Breast epithelium (tissue), 4 donors: Measurements from ENCODE around the gene PLET1. TPM values are rescaled to one million over a fixed set of nuclear protein-coding genes. Genes with fewer than 3 reads are reported as not detected.

Experiments
- DNase-seq, 2 donors: peaks; one replicate each; pipeline ENCODE4 v3.0.0-alpha.2; 2019; ENCODE audit warnings: low spot score in 2 of 2
- H3K27ac ChIP-seq, 2 donors: fragments of 200-600 bp; sonication (generic) in 1 of 2; one replicate each; pipeline ENCODE4 v1.5.1; 2016 to 2019; ENCODE audit warnings: mild to moderate bottlenecking in 1 of 2
- H3K27me3 ChIP-seq, 2 donors: fragments of 200-600 bp; sonication (generic) in 1 of 2; one replicate each; pipeline versions ENCODE4 v1.5.1 to v1.6.0; 2017 to 2019; ENCODE audit warnings: control low read depth in 1 of 2, mild to moderate bottlenecking in 1 of 2
- H3K36me3 ChIP-seq: fragments of 200-600 bp; one replicate; pipeline ENCODE4 v1.5.1; 2019
- H3K4me1 ChIP-seq, 2 donors: fragments of 200-600 bp; sonication (generic); one replicate each; pipeline ENCODE4 v1.5.1; 2016 to 2019; ENCODE audit warnings: control low read depth in 1 of 2
- H3K4me3 ChIP-seq, 3 donors: fragments of 200-600 bp; sonication (generic); 1 replicate in 2 of 3; 2 replicates in 1 of 3; pipeline ENCODE4 v1.5.1; 2016 to 2019; ENCODE audit warnings: mild to moderate bottlenecking in 3 of 3, moderate library complexity in 2 of 3
- H3K9me3 ChIP-seq, 2 donors: fragments of 200-600 bp; sonication (generic) in 1 of 2; one replicate each; pipeline ENCODE4 v1.5.1; 2016 to 2019; ENCODE audit warnings: control low read depth in 1 of 2
- POLR2A ChIP-seq: fragments of 450-650 bp; IDR thresholded peaks from one replicate; pipeline ENCODE4 v1.6.1; 2016; ENCODE audit warnings: antibody characterized with exemption, mild to moderate bottlenecking, moderate library complexity
- POLR2AphosphoS5 ChIP-seq, 3 donors: sonication (generic); formaldehyde crosslinking; IDR thresholded peaks; one replicate each; pipeline ENCODE4 v1.6.1; 2017; ENCODE audit warnings: antibody characterized with exemption in 3 of 3
- intact Hi-C: fragments of 100-400 bp; cut with DNase I; formaldehyde crosslinking; loops from one replicate; pipeline ENCODE4 v1.15.1; 2023; ENCODE audit warnings: low total_unique reads
- total RNA-seq, 3 donors: library from RNA; depleted of rRNA; stranded (reverse); fragments of >200 nt; gene quantifications; one replicate each; pipeline ENCODE4 v1.1.0, GENCODE V29; 2016
- TF ChIP-seq, protein P1 (sequence below), 3 donors: fragments of 450-650 bp; IDR thresholded peaks; one replicate each; pipeline ENCODE4 v1.5.1; 2016 to 2017; ENCODE audit warnings: antibody characterized with exemption in 3 of 3, mild to moderate bottlenecking in 3 of 3, moderate library complexity in 3 of 3

The PLET1 gene
- total RNA-seq, 3 donors from 2014 or later: not detected

DNA sequence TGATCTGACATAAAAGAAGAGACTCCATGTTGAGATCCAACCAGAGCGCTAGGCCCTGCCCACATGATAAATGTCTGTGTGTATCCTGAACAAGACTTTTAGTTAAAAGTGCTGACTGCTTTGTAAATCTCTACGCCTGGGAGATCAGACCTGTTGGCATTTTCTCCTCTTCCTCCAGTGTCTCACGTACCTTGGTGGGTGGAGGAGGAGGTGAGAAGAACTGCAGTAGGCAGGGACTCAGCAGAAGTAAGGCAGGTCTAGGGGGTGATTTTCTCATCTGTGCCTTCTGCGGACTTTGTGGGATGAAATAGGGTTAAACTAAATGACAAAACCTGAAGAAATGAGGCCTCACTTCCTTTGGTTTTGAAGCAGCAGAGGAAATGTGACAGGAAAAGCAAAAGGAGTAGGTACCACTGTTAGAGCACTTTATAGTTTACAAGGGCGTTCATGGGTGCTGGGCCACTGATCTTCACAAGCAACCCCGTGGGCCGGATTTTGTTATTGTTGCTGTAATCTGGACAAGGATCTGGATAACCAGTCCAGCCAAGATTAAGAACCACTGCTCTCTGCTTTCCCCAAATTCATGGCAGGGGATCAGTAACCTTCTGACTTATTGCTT, 36.7 kb upstream of the PLET1 start:
- TF ChIP-seq, protein P1, sequence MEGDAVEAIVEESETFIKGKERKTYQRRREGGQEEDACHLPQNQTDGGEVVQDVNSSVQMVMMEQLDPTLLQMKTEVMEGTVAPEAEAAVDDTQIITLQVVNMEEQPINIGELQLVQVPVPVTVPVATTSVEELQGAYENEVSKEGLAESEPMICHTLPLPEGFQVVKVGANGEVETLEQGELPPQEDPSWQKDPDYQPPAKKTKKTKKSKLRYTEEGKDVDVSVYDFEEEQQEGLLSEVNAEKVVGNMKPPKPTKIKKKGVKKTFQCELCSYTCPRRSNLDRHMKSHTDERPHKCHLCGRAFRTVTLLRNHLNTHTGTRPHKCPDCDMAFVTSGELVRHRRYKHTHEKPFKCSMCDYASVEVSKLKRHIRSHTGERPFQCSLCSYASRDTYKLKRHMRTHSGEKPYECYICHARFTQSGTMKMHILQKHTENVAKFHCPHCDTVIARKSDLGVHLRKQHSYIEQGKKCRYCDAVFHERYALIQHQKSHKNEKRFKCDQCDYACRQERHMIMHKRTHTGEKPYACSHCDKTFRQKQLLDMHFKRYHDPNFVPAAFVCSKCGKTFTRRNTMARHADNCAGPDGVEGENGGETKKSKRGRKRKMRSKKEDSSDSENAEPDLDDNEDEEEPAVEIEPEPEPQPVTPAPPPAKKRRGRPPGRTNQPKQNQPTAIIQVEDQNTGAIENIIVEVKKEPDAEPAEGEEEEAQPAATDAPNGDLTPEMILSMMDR (IDR thresholded peaks at IDR 0.05): no peak
- TF ChIP-seq POLR2A (no peak), POLR2AphosphoS5 (IDR thresholded peaks at IDR 0.05) (no peak)
- Histone ChIP-seq H3K4me1 (peaks cover 0 to 4% of the 10 kb centered on the region in 2 donors), H3K27ac (no peak overlapping the region), H3K9me3 (no peaks in the 10 kb centered on the region), H3K27me3 (no peaks in the 10 kb centered on the region), H3K36me3 (no peaks in the 10 kb centered on the region), H3K4me3 (no peak overlapping the region)
- intact Hi-C loops: no loop called here
- DNase-seq: no peak

DNA sequence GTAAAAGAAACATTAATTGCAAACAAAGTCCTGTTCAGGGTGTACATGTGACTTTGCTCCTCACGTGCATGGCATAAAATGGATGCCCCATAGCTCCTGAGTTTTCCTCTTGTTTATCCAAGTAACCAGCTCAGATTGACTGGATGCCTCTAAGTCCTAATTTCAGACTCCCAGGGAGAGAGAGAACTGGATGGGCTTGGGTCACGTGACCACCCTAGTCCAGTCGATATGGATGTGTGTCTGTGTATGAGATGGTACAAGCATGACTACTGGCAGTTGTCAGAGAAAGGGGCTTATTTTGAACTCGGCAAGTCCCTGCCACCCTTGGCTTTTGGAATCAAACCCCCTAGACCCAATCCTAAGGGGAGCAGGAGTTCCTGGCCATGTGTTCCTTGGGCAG, 35.4 kb upstream of the PLET1 start:
- no peak overlapping the region for H3K27ac ChIP-seq
- intact Hi-C loops: no loop called here
- DNase-seq: no peak

DNA sequence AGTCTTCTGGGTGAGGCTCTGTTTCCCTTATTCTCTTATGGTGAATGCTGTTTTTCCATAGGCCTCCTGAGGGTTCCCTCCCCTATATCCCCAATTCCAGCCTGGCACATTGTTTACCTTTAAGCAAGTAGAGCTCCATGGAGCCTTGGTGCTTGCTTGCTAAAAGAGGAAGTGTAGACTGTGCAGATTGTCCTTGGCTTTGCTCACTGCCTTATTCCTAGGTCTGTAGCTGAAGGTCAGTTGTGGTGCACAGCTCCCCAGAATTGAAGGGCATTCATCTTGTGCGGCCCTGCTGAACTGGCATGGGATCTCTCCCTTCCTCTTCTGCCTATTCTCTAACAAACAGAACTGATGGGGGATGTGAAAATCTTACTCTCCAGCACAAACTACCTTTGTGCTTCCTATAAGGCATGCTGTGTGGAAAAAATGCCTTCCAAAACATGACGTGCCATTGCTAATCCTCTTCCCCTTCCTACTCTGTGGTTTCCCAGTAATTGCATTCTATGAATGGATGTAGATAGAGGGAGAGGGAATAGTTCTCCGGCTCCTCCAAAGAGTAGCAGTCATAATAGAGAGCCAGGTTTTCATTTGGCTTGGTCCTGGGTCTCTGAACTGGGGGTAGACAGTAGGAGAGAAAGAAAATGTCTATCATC, 34.2 kb upstream of the PLET1 start:
- Histone ChIP-seq H3K4me3 (no peak overlapping the region), H3K27ac (no peak overlapping the region), H3K4me1 (peaks cover 0 to 4% of the 10 kb centered on the region in 2 donors), H3K9me3 (no peaks in the 10 kb centered on the region), H3K36me3 (no peaks in the 10 kb centered on the region), H3K27me3 (no peaks in the 10 kb centered on the region)
- intact Hi-C loops: no loop called here
- DNase-seq: no peak
- TF ChIP-seq, protein P1 (IDR thresholded peaks at IDR 0.05): no peak
- TF ChIP-seq POLR2A (no peak), POLR2AphosphoS5 (IDR thresholded peaks at IDR 0.05) (no peak)

More for the DNA sequence above, 35.4 kb upstream of the PLET1 start:
- H3K36me3 ChIP-seq: no peaks in the 10 kb centered on the region
- no peaks in the 10 kb centered on the region for H3K27me3 ChIP-seq
- H3K4me1 ChIP-seq: peaks cover 0 to 4% of the 10 kb centered on the region in 2 donors
- no peak overlapping the region for H3K4me3 ChIP-seq
- TF ChIP-seq POLR2AphosphoS5 (IDR thresholded peaks at IDR 0.05): no peak
- TF ChIP-seq, protein P1 (IDR thresholded peaks at IDR 0.05): no peak
- no peak for TF ChIP-seq POLR2A
- H3K9me3 ChIP-seq: no peaks in the 10 kb centered on the region

GRCh38 chr11:112293614-112294013, 33.0 kb upstream of the PLET1 start:
- no peak for DNase-seq
- Histone ChIP-seq H3K27ac (peak overlapping the region in 1 of 2 donors; percentile 40), H3K27me3 (no peaks in the 10 kb centered on the region), H3K4me3 (no peak overlapping the region), H3K4me1 (peaks cover 0 to 9% of the 10 kb centered on the region in 2 donors), H3K36me3 (no peaks in the 10 kb centered on the region), H3K9me3 (no peaks in the 10 kb centered on the region)
- TF ChIP-seq POLR2A (no peak), POLR2AphosphoS5 (IDR thresholded peaks at IDR 0.05) (no peak)
- TF ChIP-seq, protein P1 (IDR thresholded peaks at IDR 0.05): no peak
- intact Hi-C loops: no loop called here

GRCh38 chr11:112292785-112293407, 32.2 kb upstream of the PLET1 start:
- Histone ChIP-seq H3K4me3 (no peak overlapping the region), H3K36me3 (no peaks in the 10 kb centered on the region), H3K4me1 (peaks cover 0 to 9% of the 10 kb centered on the region in 2 donors), H3K27ac (peak overlapping the region in 1 of 2 donors; percentile 26), H3K27me3 (no peaks in the 10 kb centered on the region), H3K9me3 (no peaks in the 10 kb centered on the region)
- intact Hi-C loops: no loop called here
- TF ChIP-seq POLR2A (no peak), POLR2AphosphoS5 (IDR thresholded peaks at IDR 0.05) (no peak)
- TF ChIP-seq, protein P1 (IDR thresholded peaks at IDR 0.05): no peak
- DNase-seq: peak in 1 of 2 donors; percentile 80
